ENCODE results near the gene HDAC2.
"Not testable (repeated sequence)": the region's sequence is repeated elsewhere in the genome, so short reads cannot be mapped to it uniquely, and the experiment has no call there.

DNA sequence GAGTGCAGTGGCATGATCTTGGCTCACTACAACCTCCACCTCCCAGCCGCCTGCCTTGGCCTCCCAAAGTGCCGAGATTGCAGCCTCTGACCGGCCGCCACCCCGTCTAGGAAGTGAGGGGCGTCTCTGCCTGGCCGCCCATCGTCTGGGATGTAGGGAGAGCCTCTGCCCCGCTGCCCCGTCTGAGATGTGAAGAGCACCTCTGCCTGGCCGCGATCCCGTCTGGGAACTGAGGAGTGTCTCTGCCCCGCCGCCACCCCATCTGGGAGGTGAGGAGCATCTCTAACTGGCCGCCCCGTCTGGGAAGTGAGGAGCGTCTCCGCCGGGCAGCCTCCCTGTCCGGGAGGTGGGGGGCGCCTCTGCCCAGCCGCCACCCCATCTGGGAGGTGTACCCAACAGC lies 39.0 kb downstream of the HDAC2 start:
- TF ChIP-seq, protein P1, sequence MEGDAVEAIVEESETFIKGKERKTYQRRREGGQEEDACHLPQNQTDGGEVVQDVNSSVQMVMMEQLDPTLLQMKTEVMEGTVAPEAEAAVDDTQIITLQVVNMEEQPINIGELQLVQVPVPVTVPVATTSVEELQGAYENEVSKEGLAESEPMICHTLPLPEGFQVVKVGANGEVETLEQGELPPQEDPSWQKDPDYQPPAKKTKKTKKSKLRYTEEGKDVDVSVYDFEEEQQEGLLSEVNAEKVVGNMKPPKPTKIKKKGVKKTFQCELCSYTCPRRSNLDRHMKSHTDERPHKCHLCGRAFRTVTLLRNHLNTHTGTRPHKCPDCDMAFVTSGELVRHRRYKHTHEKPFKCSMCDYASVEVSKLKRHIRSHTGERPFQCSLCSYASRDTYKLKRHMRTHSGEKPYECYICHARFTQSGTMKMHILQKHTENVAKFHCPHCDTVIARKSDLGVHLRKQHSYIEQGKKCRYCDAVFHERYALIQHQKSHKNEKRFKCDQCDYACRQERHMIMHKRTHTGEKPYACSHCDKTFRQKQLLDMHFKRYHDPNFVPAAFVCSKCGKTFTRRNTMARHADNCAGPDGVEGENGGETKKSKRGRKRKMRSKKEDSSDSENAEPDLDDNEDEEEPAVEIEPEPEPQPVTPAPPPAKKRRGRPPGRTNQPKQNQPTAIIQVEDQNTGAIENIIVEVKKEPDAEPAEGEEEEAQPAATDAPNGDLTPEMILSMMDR (IDR thresholded peaks at IDR 0.05 in 4 of 5, conservative IDR thresholded peaks at IDR 0.05 in 1 of 5) = not testable (repeated sequence)
- not testable (repeated sequence) for TF ChIP-seq POLR2A (IDR thresholded peaks at IDR 0.05)

Measured in gastrocnemius medialis (tissue), 4 donors.